Prostate gland (tissue), 2 donors: Measurements from ENCODE around the gene EHBP1L1.

Experiments used
- CTCF ChIP-seq, 4 experiments: fragments of 200-600 bp in 2 of 4; fragments of 450-650 bp in 2 of 4; sonication (generic) in 2 of 4; IDR thresholded peaks; 1 replicate in 3 of 4; 2 replicates in 1 of 4; pipeline ENCODE4 v1.5.1; 2016 to 2019; ENCODE audit warnings: antibody characterized with exemption in 4 of 4, mild to moderate bottlenecking in 2 of 4, moderate library complexity in 2 of 4
- POLR2A ChIP-seq: fragments of 450-650 bp; IDR thresholded peaks from one replicate; pipeline ENCODE4 v1.6.1; 2016; ENCODE audit warnings: antibody characterized with exemption, mild to moderate bottlenecking

- no peak for TF ChIP-seq POLR2A
- TF ChIP-seq CTCF (IDR thresholded peaks at IDR 0.05), result no peak
Observed at GRCh38 chr11:65548395-65548794, 27.5 kb upstream of the EHBP1L1 start.
